ENCODE measurements around the gene CDH15. TPM values are rescaled to one million over a fixed set of nuclear protein-coding genes. Genes with fewer than 3 reads are reported as not detected.

Gene CDH15
- polyA plus RNA-seq, 1 experiment: 0.07 TPM

GRCh38 chr16:89217388-89218191, 46.0 kb downstream of the CDH15 start, which contains the start of gene ZNF778:
TSS of gene ZNF778 (plus strand) at chr16:89217703. CDS start at chr16:89221128, 3,425 bp downstream.
- POLR2A ChIA-PET: no interaction called here
- peak within 1 kb of the TSS; percentile 96 for H3K4me3 ChIP-seq (ENCODE audit: low read depth, low read length)
- no peaks in the 10 kb centered on the region for H3K27me3 ChIP-seq (ENCODE audit: control insufficient read depth, insufficient read depth, low read length)
- CTCF ChIA-PET: interaction anchor here (0.6 to 1.0 kb wide), 6 partner anchors 10 to 481 kb away, joined by 3 to 5 read pairs (median 3); no protein-coding TSS in a partner anchor
- no peak for DNase-seq (ENCODE audit: low read depth)
- TF ChIP-seq CTCF (IDR thresholded peaks at IDR 0.05; ENCODE audit: insufficient read depth, low read depth, low read length): no peak
- H3K36me3 ChIP-seq (ENCODE audit: control insufficient read depth, insufficient read depth, low read length): peaks cover 4% of the 10 kb centered on the region

- Histone ChIP-seq H3K27me3 (ENCODE audit: control insufficient read depth, insufficient read depth, low read length) (no peaks in the 10 kb centered on the region), H3K36me3 (ENCODE audit: control insufficient read depth, insufficient read depth, low read length) (peaks cover 7% of the 10 kb centered on the region), H3K4me3 (ENCODE audit: low read depth, low read length) (no peak overlapping the region)
- DNase-seq (ENCODE audit: low read depth): no peak
- ChIA-PET CTCF (interaction anchor here (1.2 kb wide), 1 partner anchor 482 kb away, joined by 3 read pairs; no protein-coding TSS in a partner anchor), POLR2A (no interaction called here)
- TF ChIP-seq CTCF (IDR thresholded peaks at IDR 0.05; ENCODE audit: insufficient read depth, low read depth, low read length): no peak
These were observed 47.8 kb downstream of the CDH15 start for GRCh38 chr16:89219365-89219764.

- CTCF ChIA-PET: no interaction called here
These were observed 50.1 kb downstream of the CDH15 start for GRCh38 chr16:89221604-89222003.

GRCh38 chr16:89222931-89223330, 51.4 kb downstream of the CDH15 start:
- Histone ChIP-seq H3K4me3 (ENCODE audit: low read depth, low read length) (no peak overlapping the region), H3K27me3 (ENCODE audit: control insufficient read depth, insufficient read depth, low read length) (no peaks in the 10 kb centered on the region), H3K36me3 (ENCODE audit: control insufficient read depth, insufficient read depth, low read length) (peaks cover 28% of the 10 kb centered on the region)
- TF ChIP-seq CTCF (IDR thresholded peaks at IDR 0.05; ENCODE audit: insufficient read depth, low read depth, low read length): no peak
- ChIA-PET CTCF (no interaction called here), POLR2A (no interaction called here)
- DNase-seq (ENCODE audit: low read depth): no peak

More at GRCh38 chr16:89221604-89222003, 50.1 kb downstream of the CDH15 start:
- POLR2A ChIA-PET: no interaction called here
- peaks cover 16% of the 10 kb centered on the region for H3K36me3 ChIP-seq (ENCODE audit: control insufficient read depth, insufficient read depth, low read length)
- DNase-seq (ENCODE audit: low read depth): no peak
- H3K4me3 ChIP-seq (ENCODE audit: low read depth, low read length): no peak overlapping the region
- no peaks in the 10 kb centered on the region for H3K27me3 ChIP-seq (ENCODE audit: control insufficient read depth, insufficient read depth, low read length)
- TF ChIP-seq CTCF (IDR thresholded peaks at IDR 0.05; ENCODE audit: insufficient read depth, low read depth, low read length): no peak

GRCh38 chr16:89224665-89225064, 53.1 kb downstream of the CDH15 start:
- no peak overlapping the region for H3K4me3 ChIP-seq (ENCODE audit: low read depth, low read length)
- ChIA-PET CTCF (interaction anchor here (1.0 kb wide), 1 partner anchor 16 kb away, joined by 4 read pairs; no protein-coding TSS in a partner anchor), POLR2A (no interaction called here)
- H3K36me3 ChIP-seq (ENCODE audit: control insufficient read depth, insufficient read depth, low read length): peaks cover 32% of the 10 kb centered on the region
- DNase-seq (ENCODE audit: low read depth): no peak
- no peaks in the 10 kb centered on the region for H3K27me3 ChIP-seq (ENCODE audit: control insufficient read depth, insufficient read depth, low read length)
- no peak for TF ChIP-seq CTCF (IDR thresholded peaks at IDR 0.05; ENCODE audit: insufficient read depth, low read depth, low read length)
